HG03135 (cell line): ENCODE results near the gene ARID1B.

Experiments
- ATAC-seq: cut with Tn5 transposase; IDR thresholded peaks from one replicate; pipeline ENCODE4 v1.9.1; 2021; ENCODE audit warnings: mild to moderate bottlenecking, moderate library complexity; ENCODE audit not compliant: unreplicated experiment

ARID1B gene

DNA sequence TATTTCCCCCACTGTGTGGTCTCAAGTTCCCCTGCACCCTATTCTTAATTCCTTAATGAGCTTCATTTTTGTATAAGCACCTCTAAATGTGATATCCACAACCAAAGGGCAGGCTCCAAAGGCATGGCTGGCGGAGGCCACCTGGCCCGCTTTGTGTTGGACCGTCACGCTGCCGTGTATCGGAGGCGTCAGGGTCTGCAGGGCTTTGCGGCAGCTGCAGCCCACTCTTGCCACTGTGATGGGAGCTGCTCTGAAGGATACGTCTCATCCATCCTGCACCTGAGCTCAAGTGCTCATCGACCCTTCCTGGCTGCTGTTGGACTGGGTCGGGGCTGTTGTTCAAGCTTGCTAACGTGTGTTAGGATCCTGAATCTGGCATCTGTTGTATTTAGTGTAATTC is 177.6 kb downstream of the ARID1B start:
- no peak for ATAC-seq

DNA sequence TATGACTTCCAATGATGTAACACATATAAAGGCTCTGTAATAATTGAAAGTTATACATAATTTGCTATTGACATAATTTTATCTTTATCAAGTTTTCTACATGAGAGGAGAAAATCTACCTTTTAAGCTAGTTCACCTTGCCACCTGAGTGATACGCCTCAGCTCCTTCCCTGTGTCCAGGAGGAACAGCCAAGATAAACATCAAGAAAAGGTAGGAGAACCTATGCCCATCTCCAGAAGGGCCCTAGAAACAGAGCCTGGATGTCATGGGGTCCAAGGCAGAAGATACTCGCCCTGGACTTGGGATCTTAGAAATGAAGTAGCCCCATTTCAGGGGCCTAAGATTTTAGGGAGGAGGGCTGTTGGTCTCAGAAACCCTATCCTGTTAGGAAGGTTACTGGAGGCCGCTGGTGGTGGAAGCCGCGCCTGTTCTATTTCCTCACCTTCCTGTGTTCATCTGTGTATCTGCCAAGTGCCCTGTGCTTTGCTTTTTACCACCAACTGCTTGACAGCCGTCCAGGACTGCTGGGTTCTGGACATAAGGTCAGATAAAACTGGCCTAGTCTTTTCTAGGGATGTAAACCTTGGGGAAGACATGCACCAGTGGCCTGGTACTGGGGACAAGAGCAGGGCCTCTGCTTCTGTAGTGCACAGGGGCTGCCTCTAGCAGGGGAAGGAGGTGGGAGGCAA is 178.5 kb downstream of the ARID1B start:
- ATAC-seq = no peak

DNA sequence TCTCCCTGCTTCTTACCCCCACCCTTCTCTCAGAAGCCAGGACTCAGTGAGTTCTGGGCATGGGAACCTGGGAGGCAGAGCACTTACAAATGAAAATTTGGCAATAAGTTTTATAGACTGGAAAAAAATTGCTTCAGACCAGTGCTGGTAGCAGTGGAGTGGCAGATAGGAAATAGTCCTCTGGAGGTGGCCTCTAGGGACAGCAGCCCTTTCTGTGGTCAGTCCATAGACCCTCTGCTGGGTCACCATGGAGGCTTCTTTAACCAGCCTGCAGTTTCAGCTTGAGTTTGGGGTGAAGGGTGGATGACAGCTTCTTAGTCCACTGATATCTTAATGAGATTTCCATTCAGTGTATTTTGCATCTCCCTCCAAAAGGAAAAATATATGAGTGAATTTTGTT is 179.1 kb downstream of the ARID1B start:
- ATAC-seq = no peak

DNA sequence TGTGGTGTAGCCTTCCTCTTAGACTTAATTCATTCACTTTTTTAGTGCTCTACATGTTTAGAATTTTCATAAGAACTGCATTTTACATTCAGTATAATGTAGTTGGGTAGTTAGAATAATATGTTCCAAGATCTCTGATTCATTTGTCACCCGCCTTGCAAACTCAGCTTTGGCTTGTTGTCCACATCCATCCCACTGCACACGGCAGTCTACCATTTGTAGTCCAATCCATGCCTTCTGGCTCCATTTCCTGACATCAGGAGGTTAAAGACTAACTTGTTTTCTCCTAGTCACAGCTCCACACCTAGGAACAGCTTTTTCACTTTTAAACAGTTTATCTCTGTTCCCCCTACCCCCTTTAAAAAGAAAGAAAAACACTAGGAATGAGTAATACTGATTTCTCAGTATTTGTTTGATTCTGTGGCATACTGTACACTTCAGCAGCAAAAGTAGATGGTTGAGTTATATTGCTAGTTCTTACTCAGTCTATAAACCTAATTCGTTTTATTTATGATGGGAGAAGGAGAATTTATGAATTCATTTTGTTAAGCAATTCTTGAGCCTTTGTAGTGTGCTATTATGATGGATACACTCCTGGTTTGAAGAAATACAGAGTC is 180.9 kb downstream of the ARID1B start:
- ATAC-seq = peak; percentile 48

DNA sequence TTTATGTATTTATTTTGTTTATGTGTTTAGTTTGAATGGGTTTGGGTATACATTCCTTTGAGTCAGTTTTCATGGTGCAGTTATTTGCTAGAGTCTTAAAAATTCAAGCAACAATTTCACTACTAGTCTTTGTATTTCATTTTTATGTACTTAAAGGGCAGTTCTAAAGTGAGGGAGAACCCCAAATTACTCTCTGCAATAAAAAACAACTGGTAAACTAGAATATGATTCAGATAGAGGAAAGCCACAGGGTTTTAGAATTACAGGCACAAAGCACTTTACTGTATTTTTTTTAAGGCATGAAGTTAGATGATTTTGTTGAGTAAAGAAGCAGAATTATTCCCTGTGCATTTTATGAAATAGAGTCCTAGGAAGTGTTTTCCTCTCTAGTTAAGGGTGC is 183.3 kb downstream of the ARID1B start:
- no peak for ATAC-seq

GRCh38 chr6:156961282-156961892 is 184.2 kb downstream of the ARID1B start:
- ATAC-seq = no peak

DNA sequence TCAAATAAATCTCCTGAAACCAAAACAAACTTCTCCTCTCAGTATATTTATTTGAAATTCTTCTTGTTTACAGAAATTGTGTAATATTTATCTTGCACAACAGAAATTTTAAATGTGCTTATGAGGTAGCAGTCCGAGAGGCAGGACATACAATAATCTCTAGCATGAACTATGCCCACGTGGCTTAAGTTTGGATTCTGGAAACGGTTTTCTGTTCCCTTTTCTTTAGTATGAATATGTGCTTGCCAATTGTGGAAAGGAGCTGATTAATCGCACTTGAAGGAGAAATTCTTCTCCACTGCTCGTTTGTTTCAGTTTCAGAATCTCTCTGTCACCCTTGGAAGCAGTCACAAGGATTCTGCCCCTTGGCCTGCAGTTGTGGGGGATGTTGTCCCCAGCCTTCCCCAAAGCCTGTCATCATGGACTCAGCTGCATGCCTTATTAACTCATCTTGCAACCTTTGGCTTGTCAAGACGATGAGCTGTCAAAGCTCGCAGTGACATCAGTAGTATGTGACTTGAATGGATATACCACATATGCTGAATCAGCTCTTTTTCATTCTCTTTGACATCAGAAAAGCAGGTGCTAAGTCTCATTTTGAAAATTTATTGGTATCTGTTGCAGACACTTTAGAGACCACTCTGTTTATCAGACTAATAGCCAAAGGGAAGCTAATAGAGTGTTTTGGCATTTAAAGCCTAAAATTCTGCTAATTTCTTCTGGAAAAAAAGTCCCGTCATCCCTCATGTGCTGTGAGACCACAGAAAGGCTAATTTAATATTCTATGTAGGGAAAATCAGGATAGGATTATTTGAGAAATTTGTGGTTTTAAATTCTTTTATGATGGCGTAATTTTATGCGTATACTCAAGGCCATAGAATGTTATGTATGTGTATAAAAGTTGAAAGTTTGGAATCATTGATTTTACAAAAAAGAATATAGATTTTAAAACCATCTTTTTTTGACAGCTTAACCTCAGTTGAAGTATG is 186.8 kb downstream of the ARID1B start:
- ATAC-seq = no peak

GRCh38 chr6:156967852-156968251 is 190.7 kb downstream of the ARID1B start:
- no peak for ATAC-seq

- ATAC-seq = no peak
These were observed 192.1 kb downstream of the ARID1B start for GRCh38 chr6:156969233-156969632.

DNA sequence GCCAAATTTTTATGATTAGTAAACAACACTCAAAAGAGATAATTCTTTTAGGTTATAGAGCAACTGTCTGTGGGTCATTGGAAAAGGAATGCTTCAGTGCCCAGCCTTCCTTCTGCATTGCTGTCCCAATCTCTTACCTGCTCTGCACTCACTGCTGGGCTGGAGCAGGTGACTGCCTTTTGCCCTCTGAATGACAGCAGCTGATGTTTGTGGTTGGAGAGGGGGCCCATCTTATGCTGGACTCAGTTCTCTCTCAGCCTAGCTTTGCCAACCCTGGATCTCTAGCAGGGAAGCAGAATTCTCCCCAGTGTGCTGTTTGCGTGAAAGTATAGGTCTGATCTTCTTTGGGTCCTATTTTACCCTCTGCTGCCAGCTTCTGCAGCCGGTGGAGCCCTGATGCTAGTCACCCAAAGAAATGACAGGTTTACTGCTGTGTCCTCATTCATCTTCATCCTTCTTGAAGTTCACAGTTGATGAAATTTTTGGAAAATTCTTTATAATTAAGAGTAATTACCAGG is 193.5 kb downstream of the ARID1B start:
- no peak for ATAC-seq

DNA sequence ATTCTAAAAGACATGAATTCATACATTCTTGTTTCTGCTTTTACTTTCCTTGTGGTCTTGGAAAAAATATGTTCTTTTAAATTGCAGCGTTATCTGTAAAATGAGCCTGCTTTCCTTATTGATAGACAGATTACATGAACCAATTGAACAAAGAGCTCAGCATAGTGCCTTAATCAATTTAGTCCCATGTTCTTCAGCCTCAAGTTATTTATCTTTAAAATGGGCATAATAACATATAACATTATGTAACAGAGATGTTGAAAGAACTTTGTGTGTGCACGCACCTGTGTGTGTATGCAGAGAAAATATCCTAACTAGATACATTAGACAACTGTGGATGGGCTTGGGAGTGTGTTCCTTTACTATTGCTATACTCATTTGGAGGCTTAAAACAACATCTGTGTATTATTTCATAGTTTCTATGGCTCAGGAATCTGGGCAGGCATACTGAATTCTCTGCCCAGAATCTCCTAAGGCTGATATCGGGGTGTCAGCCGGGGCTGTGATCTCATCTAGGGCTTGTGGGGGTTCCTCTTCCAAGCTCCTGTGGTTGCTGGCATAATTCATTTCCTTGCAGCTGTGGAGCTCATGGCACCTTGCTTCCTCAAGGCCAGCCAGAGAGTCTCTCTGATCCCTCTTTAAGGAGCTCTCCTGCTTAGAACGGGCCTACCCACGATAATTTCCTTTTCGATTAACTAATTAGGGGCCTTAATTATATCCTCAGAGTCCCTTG is 194.1 kb downstream of the ARID1B start:
- no peak for ATAC-seq

GRCh38 chr6:156972145-156972544 is 195.0 kb downstream of the ARID1B start:
- ATAC-seq = no peak

GRCh38 chr6:156974830-156975261 is 197.7 kb downstream of the ARID1B start:
- ATAC-seq = no peak

GRCh38 chr6:156975414-156975813 is 198.2 kb downstream of the ARID1B start:
- ATAC-seq = no peak

- ATAC-seq = no peak
These were observed 199.3 kb downstream of the ARID1B start for GRCh38 chr6:156976216-156977127.

DNA sequence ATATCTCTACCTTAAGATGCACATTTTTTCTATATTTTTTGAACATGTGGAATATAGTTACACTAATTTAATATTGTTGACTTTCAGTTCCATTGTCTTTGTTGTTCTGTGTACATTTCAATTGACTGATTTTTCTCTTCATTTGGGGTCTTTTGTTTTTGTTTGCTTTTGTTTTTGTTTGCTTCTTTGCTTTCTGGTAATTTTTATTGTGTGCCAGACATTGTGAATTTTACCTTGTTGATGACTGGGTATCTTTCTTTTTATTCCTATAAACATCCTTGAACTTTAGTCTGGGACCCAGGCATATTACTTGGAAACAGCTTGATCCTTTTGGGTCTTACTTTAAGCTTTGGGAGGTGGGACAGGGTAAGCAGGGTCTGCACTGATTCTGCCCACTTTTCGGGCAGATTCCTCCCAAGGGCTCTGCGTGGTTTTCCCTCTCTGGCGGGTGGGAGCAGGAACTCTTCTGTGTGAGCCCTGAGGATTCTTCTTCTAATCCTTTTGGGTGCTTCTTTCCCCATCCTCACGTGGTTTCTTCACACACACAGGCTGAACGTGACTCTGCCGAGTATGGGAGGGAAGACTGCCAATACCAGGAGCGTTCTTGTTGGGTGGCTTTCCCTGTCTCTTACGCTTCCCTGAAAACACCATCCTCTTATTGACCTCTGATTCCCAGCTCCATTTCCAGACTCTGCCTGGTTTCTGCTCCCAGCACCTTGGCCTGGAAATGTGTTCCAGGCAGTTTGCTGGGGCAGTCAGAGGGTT is 200.5 kb downstream of the ARID1B start:
- no peak for ATAC-seq

DNA sequence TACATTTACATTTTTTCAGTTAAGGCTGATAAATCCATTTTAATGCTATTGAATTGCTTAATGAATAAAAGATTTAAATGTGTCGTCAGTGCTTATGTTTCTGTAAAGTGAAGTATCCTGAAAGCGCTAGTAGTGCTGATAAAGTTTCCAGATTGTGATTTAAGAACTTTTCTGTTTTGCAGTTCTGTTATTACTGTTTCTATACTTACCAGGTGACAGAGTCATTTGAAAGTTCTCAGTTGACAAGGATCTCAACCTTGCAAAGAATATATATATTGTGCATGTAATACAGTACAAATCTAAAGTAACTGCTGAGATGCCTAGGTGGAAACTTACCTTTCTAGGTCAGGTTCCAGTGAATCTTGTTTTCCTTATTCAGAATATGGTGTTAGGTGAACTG is 201.8 kb downstream of the ARID1B start:
- no peak for ATAC-seq

DNA sequence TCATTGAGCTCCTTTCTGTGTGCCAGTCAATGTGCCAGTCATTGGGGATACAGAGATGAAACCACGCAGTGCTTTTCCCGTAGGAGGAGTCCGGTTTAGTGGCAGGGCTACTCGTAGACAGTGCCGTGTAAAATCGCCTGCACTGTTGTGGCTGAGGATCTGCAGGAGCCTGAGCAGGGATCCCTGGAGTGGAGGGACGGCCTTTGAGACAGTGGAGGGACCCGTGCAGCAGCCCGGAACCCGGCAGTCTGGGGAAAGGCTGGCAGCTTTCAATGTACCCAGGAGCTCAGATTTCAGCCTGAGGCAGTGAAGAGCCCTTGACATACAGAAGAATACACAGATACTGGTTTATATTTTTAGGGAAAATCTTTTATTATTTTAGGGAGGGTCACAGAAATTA is 203.3 kb downstream of the ARID1B start:
- no peak for ATAC-seq
